Liver (tissue), 9 donors: ENCODE data around the gene COL8A1. TPM values are rescaled to one million over a fixed set of nuclear protein-coding genes. Genes with fewer than 3 reads are reported as not detected.

Experiments used
- DNase-seq: peaks from one replicate; pipeline ENCODE4 v3.0.0-alpha.2; 2017; ENCODE audit warnings: low spot score
- H3K27ac ChIP-seq, 2 donors: one replicate each; pipeline ENCODE4 v1.7.0; 2013; ENCODE audit warnings: inconsistent platforms in 2 of 2, low read length in 2 of 2, control low read depth in 1 of 2, low read depth in 1 of 2, mild to moderate bottlenecking in 1 of 2
- H3K27me3 ChIP-seq, 4 donors: one replicate each; pipeline versions ENCODE4 v1.6.1 to v1.7.0; 2013; ENCODE audit warnings: low read length in 3 of 4, inconsistent platforms in 1 of 4, mild to moderate bottlenecking in 1 of 4, moderate library complexity in 1 of 4; ENCODE audit not compliant: control insufficient read depth in 4 of 4, insufficient read depth in 4 of 4
- H3K36me3 ChIP-seq, 4 donors: one replicate each; pipeline versions ENCODE4 v1.6.1 to v1.7.0; 2013; ENCODE audit warnings: low read length in 3 of 4, mild to moderate bottlenecking in 3 of 4, low read depth in 1 of 4, moderate library complexity in 1 of 4; ENCODE audit not compliant: control insufficient read depth in 4 of 4, insufficient read depth in 3 of 4
- H3K4me1 ChIP-seq, 4 donors: one replicate each; pipeline versions ENCODE4 v1.6.1 to v1.7.0; 2013; ENCODE audit warnings: low read length in 3 of 4, mild to moderate bottlenecking in 3 of 4, moderate library complexity in 1 of 4; ENCODE audit not compliant: control insufficient read depth in 4 of 4, insufficient read depth in 4 of 4
- H3K4me3 ChIP-seq, 3 donors: one replicate each; pipeline versions ENCODE4 v1.6.1 to v1.7.0; 2013; ENCODE audit warnings: low read length in 3 of 3, control low read depth in 1 of 3, low read depth in 1 of 3, mild to moderate bottlenecking in 1 of 3
- H3K9ac ChIP-seq, 2 donors: one replicate each; pipeline ENCODE4 v1.7.0; 2013; ENCODE audit warnings: low read length in 2 of 2, mild to moderate bottlenecking in 2 of 2, moderate library complexity in 2 of 2, control low read depth in 1 of 2, low read depth in 1 of 2
- H3K9me3 ChIP-seq, 4 donors: one replicate each; pipeline versions ENCODE4 v1.6.1 to v1.7.0; 2013; ENCODE audit warnings: low read length in 3 of 4; ENCODE audit not compliant: control insufficient read depth in 4 of 4
- FOXA1 ChIP-seq: IDR thresholded peaks from 2 replicates; pipeline ENCODE4 v1.6.1; 2016; ENCODE audit warnings: antibody characterized with exemption
- HNF4G ChIP-seq: IDR thresholded peaks from 2 replicates; pipeline ENCODE4 v1.6.1; 2016; ENCODE audit warnings: antibody characterized with exemption
- REST ChIP-seq: IDR thresholded peaks from 2 replicates; pipeline ENCODE4 v1.6.1; 2016; ENCODE audit warnings: antibody characterized with exemption, mild to moderate bottlenecking
- RXRA ChIP-seq, 2 donors: IDR thresholded peaks; 2 replicates each; pipeline ENCODE4 v1.6.1; 2017 to 2018; ENCODE audit warnings: antibody characterized with exemption in 2 of 2, mild to moderate bottlenecking in 1 of 2
- SP1 ChIP-seq: IDR thresholded peaks from 2 replicates; pipeline ENCODE4 v1.6.1; 2018; ENCODE audit warnings: antibody characterized with exemption, mild to moderate bottlenecking
- YY1 ChIP-seq: IDR thresholded peaks from 2 replicates; pipeline ENCODE4 v1.6.1; 2016; ENCODE audit warnings: antibody characterized with exemption, mild to moderate bottlenecking
- WGBS: extraction: QIAGEN DNeasy Blood & Tissue Kit; methylation state at CpG from one replicate; pipeline ENCODE4 v1.1.7; 2013; 5-methylcytosine and 5-hydroxymethylcytosine counted together
- polyA plus RNA-seq, 2 donors: library from polyadenylated mRNA; stranded (reverse) in 1 of 2; unstranded in 1 of 2; fragments of 200-250 nt in 1 of 2; fragments of >200 nt in 1 of 2; fragmentation: Nextera tagmentation in 1 of 2; extraction: Ambion mirVana in 1 of 2; gene quantifications; one replicate each; pipeline versions ENCODE4 v1.2.1 to v1.2.3, GENCODE V29; 2013 to 2015
- total RNA-seq, 2 donors: library from RNA; depleted of rRNA; stranded (reverse); fragments of >200 nt; gene quantifications; one replicate each; pipeline ENCODE4 v1.2.3, GENCODE V29; 2014
- TF ChIP-seq, protein P1 (sequence below): IDR thresholded peaks from 2 replicates; pipeline ENCODE4 v1.6.1; 2016; ENCODE audit warnings: antibody characterized with exemption
- TF ChIP-seq, protein P2 (sequence below): fragments of 150-350 bp; IDR thresholded peaks from 2 replicates; pipeline ENCODE4 v1.5.1; 2017; ENCODE audit warnings: improper control_type of control experiment, low read depth, low read length; ENCODE audit not compliant: missing input control
- TF ChIP-seq, protein P3 (sequence below): IDR thresholded peaks from 2 replicates; pipeline ENCODE4 v1.6.1; 2016; ENCODE audit warnings: antibody characterized with exemption
- donor health status: healthy.
- donor health status: healthy.
- donor health status: healthy.
- donor health status: healthy.
- donor health status: healthy.

Gene COL8A1
- total and polyA plus RNA-seq, 4 donors: 0.14 to 2.2 (median 1.0) TPM

GRCh38 chr3:99665017-99665416, 26.6 kb downstream of the COL8A1 start (continued):
- no peak for TF ChIP-seq REST
- no peak for TF ChIP-seq RXRA (IDR thresholded peaks at IDR 0.05)
- TF ChIP-seq, protein P1, sequence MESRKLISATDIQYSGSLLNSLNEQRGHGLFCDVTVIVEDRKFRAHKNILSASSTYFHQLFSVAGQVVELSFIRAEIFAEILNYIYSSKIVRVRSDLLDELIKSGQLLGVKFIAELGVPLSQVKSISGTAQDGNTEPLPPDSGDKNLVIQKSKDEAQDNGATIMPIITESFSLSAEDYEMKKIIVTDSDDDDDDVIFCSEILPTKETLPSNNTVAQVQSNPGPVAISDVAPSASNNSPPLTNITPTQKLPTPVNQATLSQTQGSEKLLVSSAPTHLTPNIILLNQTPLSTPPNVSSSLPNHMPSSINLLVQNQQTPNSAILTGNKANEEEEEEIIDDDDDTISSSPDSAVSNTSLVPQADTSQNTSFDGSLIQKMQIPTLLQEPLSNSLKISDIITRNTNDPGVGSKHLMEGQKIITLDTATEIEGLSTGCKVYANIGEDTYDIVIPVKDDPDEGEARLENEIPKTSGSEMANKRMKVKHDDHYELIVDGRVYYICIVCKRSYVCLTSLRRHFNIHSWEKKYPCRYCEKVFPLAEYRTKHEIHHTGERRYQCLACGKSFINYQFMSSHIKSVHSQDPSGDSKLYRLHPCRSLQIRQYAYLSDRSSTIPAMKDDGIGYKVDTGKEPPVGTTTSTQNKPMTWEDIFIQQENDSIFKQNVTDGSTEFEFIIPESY: no peak

DNA sequence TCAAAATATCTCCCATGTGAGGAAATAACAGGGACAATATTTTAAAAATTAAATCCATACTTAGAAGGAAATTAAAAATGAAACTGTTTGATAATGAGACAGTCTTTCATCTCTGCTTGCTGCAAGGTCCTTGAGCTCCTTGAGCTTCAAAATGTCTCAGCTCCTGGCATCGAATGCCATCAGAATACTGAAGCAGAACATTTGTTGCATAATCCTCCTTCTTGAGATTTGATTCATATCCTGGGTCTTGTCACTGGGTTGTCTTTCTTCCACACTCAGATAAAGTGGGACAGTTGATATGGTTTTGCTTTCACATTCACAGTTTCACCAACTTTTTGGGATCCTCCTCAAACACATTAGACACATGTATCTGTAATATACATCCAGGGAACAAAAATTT, 27.8 kb downstream of the COL8A1 start:
- Histone ChIP-seq H3K36me3 (no peaks in the 10 kb centered on the region), H3K27ac (no peak overlapping the region), H3K9me3 (no peaks in the 10 kb centered on the region), H3K27me3 (peaks cover 0 to 8% (median 0%) of the 10 kb centered on the region in 4 donors), H3K4me1 (no peaks in the 10 kb centered on the region), H3K4me3 (no peak overlapping the region), H3K9ac (no peak overlapping the region)
- DNase-seq: no peak
- no peak for TF ChIP-seq HNF4G
- TF ChIP-seq SP1: no peak
- TF ChIP-seq, protein P2, sequence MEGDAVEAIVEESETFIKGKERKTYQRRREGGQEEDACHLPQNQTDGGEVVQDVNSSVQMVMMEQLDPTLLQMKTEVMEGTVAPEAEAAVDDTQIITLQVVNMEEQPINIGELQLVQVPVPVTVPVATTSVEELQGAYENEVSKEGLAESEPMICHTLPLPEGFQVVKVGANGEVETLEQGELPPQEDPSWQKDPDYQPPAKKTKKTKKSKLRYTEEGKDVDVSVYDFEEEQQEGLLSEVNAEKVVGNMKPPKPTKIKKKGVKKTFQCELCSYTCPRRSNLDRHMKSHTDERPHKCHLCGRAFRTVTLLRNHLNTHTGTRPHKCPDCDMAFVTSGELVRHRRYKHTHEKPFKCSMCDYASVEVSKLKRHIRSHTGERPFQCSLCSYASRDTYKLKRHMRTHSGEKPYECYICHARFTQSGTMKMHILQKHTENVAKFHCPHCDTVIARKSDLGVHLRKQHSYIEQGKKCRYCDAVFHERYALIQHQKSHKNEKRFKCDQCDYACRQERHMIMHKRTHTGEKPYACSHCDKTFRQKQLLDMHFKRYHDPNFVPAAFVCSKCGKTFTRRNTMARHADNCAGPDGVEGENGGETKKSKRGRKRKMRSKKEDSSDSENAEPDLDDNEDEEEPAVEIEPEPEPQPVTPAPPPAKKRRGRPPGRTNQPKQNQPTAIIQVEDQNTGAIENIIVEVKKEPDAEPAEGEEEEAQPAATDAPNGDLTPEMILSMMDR: no peak
- no peak for TF ChIP-seq FOXA1
- no peak for TF ChIP-seq RXRA (IDR thresholded peaks at IDR 0.05)
- TF ChIP-seq, protein P1: no peak
- TF ChIP-seq, protein P3, sequence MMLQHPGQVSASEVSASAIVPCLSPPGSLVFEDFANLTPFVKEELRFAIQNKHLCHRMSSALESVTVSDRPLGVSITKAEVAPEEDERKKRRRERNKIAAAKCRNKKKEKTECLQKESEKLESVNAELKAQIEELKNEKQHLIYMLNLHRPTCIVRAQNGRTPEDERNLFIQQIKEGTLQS: no peak
- 48% methylated on average over 1 of the region's 1 CpG for WGBS

- H3K27ac ChIP-seq: no peak overlapping the region
- no peak for DNase-seq
- no peaks in the 10 kb centered on the region for H3K9me3 ChIP-seq
- no peak overlapping the region for H3K9ac ChIP-seq
- peaks cover 0 to 8% (median 0%) of the 10 kb centered on the region in 4 donors for H3K27me3 ChIP-seq
- WGBS: 64% methylated on average over 2 of the region's 2 CpGs
- no peaks in the 10 kb centered on the region for H3K4me1 ChIP-seq
- no peak overlapping the region for H3K4me3 ChIP-seq
- no peaks in the 10 kb centered on the region for H3K36me3 ChIP-seq
- no peak for TF ChIP-seq YY1
- TF ChIP-seq, protein P2: no peak
- TF ChIP-seq, protein P3: no peak
- no peak for TF ChIP-seq SP1
Observed at GRCh38 chr3:99668044-99668443, 29.6 kb downstream of the COL8A1 start.
